Adrenal gland (tissue), 12 donors: ENCODE measurements around the gene HDHD5. TPM values are rescaled to one million over a fixed set of nuclear protein-coding genes. Genes with fewer than 3 reads are reported as not detected.

Experiments used
- DNase-seq, 7 donors: peaks; one replicate each; pipeline ENCODE4 v3.0.0-alpha.2; 2019 to 2020
- H3K27ac ChIP-seq, 5 donors: fragments of 200-600 bp; sonication (generic) in 4 of 5; 1 replicate in 3 of 5; 2 replicates in 2 of 5; pipeline versions ENCODE4 v1.5.1 to v1.8.0; 2016 to 2020; ENCODE audit warnings: mild to moderate bottlenecking in 1 of 5
- H3K27me3 ChIP-seq: fragments of 200-600 bp; 2 replicates; pipeline ENCODE4 v1.8.0; 2021
- H3K36me3 ChIP-seq, 2 donors: fragments of 200-600 bp; replicated peaks in 1 of 2; 1 replicate in 1 of 2; 2 replicates in 1 of 2; pipeline versions ENCODE4 v1.5.1 to v1.8.0; 2018 to 2022
- H3K4me1 ChIP-seq, 2 donors: fragments of 200-600 bp; replicated peaks in 1 of 2; 1 replicate in 1 of 2; 2 replicates in 1 of 2; pipeline versions ENCODE4 v1.5.1 to v1.8.0; 2018 to 2021
- H3K4me3 ChIP-seq, 4 donors: fragments of 200-600 bp; sonication (generic) in 3 of 4; one replicate each; pipeline ENCODE4 v1.5.1; 2016 to 2018
- H3K9me3 ChIP-seq, 3 donors: fragments of 200-600 bp; sonication (generic) in 1 of 3; replicated peaks in 1 of 3; 1 replicate in 2 of 3; 2 replicates in 1 of 3; pipeline versions ENCODE4 v1.5.1 to v1.8.0; 2016 to 2021
- CTCF ChIP-seq, 6 experiments: fragments of 450-650 bp in 4 of 6; fragments of 200-600 bp in 2 of 6; sonication (generic) in 1 of 6; IDR thresholded peaks; 1 replicate in 5 of 6; 2 replicates in 1 of 6; pipeline versions ENCODE4 v1.5.1 to v1.8.0; 2016 to 2021; ENCODE audit warnings: antibody characterized with exemption in 6 of 6, mild to moderate bottlenecking in 2 of 6, moderate library complexity in 1 of 6
- POLR2A ChIP-seq, 2 donors: fragments of 450-650 bp; IDR thresholded peaks; one replicate each; pipeline ENCODE4 v1.6.1; 2017; ENCODE audit warnings: antibody characterized with exemption in 2 of 2, mild to moderate bottlenecking in 2 of 2, moderate library complexity in 1 of 2
- WGBS, 4 donors: extraction: QIAGEN DNeasy Blood & Tissue Kit in 2 of 4; methylation state at CpG; one replicate each; pipeline versions ENCODE4 v1.1.5 to v1.1.7; 2013 to 2017; 5-methylcytosine and 5-hydroxymethylcytosine counted together
- intact Hi-C, 2 donors: fragments of 100-400 bp; cut with DNase I; formaldehyde crosslinking; loops; one replicate each; pipeline versions ENCODE4 v1.14.1 to v1.15.0; 2022 to 2023
- polyA plus RNA-seq, 3 donors: library from polyadenylated mRNA; stranded (reverse); fragments of 200-250 nt in 2 of 3; fragments of 350-450 nt in 1 of 3; fragmentation: Illumina TruSeq in 1 of 3; extraction: RNeasy Lipid Tissue Mini Kit (QIAGEN cat#74804) in 1 of 3; gene quantifications; one replicate each; pipeline ENCODE4 v1.2.3, GENCODE V29; 2013 to 2014
- total RNA-seq, 9 donors: library from RNA; depleted of rRNA in 4 of 9; stranded (reverse); fragments of >200 nt in 4 of 9; fragments of 120-200 nt in 1 of 9; fragmentation: NEBNext Ultra II Directional in 1 of 9; extraction: Animal tissue kit (Norgen Biotek cat#: 25700) in 1 of 9; gene quantifications; one replicate each; pipeline versions ENCODE4 v1.1.0 to v1.2.4, GENCODE V29; 2013 to 2023
- donor health status: healthy with polysubstance abuse.
- donor health status: Bipolar disorder and iron deficiency.
- donor health status: DM: yes; HTN: yes; CAD: no.
- donor health status: DM: no; HTN: no; CAD: no.
- donor health status: DM: no; HTN: no; CAD: no.
- donor health status: DM: yes; HTN: yes; CAD: no.

Gene HDHD5
- total and polyA plus RNA-seq, 12 donors = 21.9 to 60.8 (median 43.2) TPM

- H3K27me3 ChIP-seq = no peaks in the 10 kb centered on the region
- no peaks in the 10 kb centered on the region for H3K9me3 ChIP-seq
- no peak overlapping the region for H3K4me3 ChIP-seq
- no peak overlapping the region for H3K27ac ChIP-seq
- no peaks in the 10 kb centered on the region for H3K4me1 ChIP-seq
- H3K36me3 ChIP-seq = peaks cover 0 to 87% of the 10 kb centered on the region in 2 donors
- DNase-seq = no peak
- intact Hi-C loops = no loop called here
- TF ChIP-seq POLR2A (IDR thresholded peaks at IDR 0.05) (no peak), CTCF (IDR thresholded peaks at IDR 0.05) (no peak)
- 92 to 97% (median 95%) methylated on average over 9 of the region's 9 CpGs for WGBS, 4 donors
Measured at GRCh38 chr22:17103351-17103750, 55.7 kb downstream of the HDHD5 start.

- Histone ChIP-seq H3K4me3 (no peak overlapping the region), H3K9me3 (no peaks in the 10 kb centered on the region), H3K4me1 (no peaks in the 10 kb centered on the region), H3K27me3 (no peaks in the 10 kb centered on the region), H3K27ac (no peak overlapping the region), H3K36me3 (peaks cover 0 to 86% of the 10 kb centered on the region in 2 donors)
- WGBS, 4 donors = 80 to 91% (median 81%) methylated on average over 7 of the region's 7 CpGs
- TF ChIP-seq CTCF (IDR thresholded peaks at IDR 0.05) = no peak
- intact Hi-C loops = no loop called here
- DNase-seq = peak in 1 of 7 donors; percentile 12
Measured at GRCh38 chr22:17102297-17102667, 56.8 kb downstream of the HDHD5 start.

DNA sequence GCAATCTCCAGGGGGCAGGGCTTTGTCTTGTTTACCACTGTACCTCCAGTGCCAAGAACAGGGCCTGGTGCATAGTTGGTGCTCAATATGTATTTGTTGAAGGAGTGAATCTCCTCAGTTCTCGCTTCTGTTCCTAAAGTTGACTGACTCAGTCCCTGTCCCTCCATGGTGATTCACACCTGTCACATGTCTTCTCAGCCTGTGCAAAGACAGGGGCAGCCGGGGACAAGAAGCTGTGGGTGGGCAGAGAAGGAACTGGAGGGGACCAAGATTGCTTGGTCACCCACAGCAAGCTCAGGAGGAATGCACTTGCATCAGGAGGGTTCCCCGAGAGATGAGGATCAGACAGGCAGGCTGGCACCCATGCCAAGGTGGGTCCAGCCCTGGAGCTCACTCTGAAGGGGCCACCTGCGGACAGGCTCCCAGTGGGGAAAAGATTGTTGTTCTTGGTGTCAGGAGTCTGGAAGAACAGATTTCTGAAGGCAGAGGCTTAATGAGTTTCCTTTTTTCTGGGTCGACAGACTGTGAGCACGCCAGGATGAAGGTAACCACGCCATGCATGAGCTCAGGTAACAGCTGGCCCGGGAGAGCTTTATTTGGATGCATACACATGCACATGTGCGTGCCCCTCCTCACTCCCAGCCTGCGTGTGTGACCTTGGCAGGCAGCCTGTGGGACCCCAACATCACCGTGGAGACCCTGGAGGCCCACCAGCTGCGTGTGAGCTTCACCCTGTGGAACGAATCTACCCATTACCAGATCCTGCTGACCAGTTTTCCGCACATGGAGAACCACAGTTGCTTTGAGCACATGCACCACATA is 57.4 kb downstream of the HDHD5 start:
- TF ChIP-seq CTCF (IDR thresholded peaks at IDR 0.05) (no peak), POLR2A (IDR thresholded peaks at IDR 0.05) (no peak)
- Histone ChIP-seq H3K36me3 (peaks cover 0 to 82% of the 10 kb centered on the region in 2 donors), H3K4me1 (no peaks in the 10 kb centered on the region), H3K27me3 (no peaks in the 10 kb centered on the region), H3K27ac (no peak overlapping the region), H3K4me3 (no peak overlapping the region), H3K9me3 (no peaks in the 10 kb centered on the region)
- peak in 1 of 7 donors; percentile 10 for DNase-seq
- 77 to 87% (median 83%) methylated on average over 6 to 14 of the region's 14 CpGs for WGBS, 4 donors
- intact Hi-C loops = no loop called here

GRCh38 chr22:17100621-17101020 is 58.5 kb downstream of the HDHD5 start:
- no peak for DNase-seq
- TF ChIP-seq POLR2A (IDR thresholded peaks at IDR 0.05) (no peak), CTCF (IDR thresholded peaks at IDR 0.05) (no peak)
- no peak overlapping the region for H3K27ac ChIP-seq
- 73 to 86% (median 79%) methylated on average over 6 of the region's 6 CpGs for WGBS, 4 donors
- intact Hi-C loops = no loop called here
- no peak overlapping the region for H3K4me3 ChIP-seq
- H3K27me3 ChIP-seq = no peaks in the 10 kb centered on the region
- peaks cover 0 to 74% of the 10 kb centered on the region in 2 donors for H3K36me3 ChIP-seq
- H3K9me3 ChIP-seq = no peaks in the 10 kb centered on the region
- no peaks in the 10 kb centered on the region for H3K4me1 ChIP-seq
